GM23338 (cell line): ENCODE measurements around the gene TRIM67. TPM values are rescaled to one million over a fixed set of nuclear protein-coding genes. Genes with fewer than 3 reads are reported as not detected.

ENCODE experiments used
- ATAC-seq: fragments of 200-7000 bp; cut with Tn5 transposase; 3 replicates; pipeline ENCODE4 v1.9.1; 2020
- DNase-seq: peaks from one replicate; pipeline ENCODE4 v3.0.0-alpha.2; 2015; ENCODE audit warnings: low spot score
- H2AFZ ChIP-seq: fragments of 200-600 bp; sonication (generic); 2 replicates; pipeline ENCODE4 v1.8.0; 2016; ENCODE audit warnings: antibody characterized with exemption, mild to moderate bottlenecking, moderate library complexity
- H3F3A ChIP-seq: fragments of 200-600 bp; sonication (generic); replicated peaks from 2 replicates; pipeline ENCODE4 v1.8.0; 2017; ENCODE audit warnings: antibody characterized with exemption, mixed run types, low read depth
- H3K27ac ChIP-seq: fragments of 200-600 bp; sonication (generic); 2 replicates; pipeline ENCODE4 v1.6.1; 2016; ENCODE audit warnings: low read depth
- H3K27me3 ChIP-seq: fragments of 200-600 bp; sonication (generic); 2 replicates; pipeline ENCODE4 v1.8.0; 2016; ENCODE audit warnings: mild to moderate bottlenecking, mixed run types, moderate library complexity; ENCODE audit not compliant: insufficient read depth
- H3K36me3 ChIP-seq: fragments of 200-600 bp; sonication (generic); 2 replicates; pipeline ENCODE4 v1.8.0; 2016; ENCODE audit warnings: mild to moderate bottlenecking; ENCODE audit not compliant: insufficient read depth
- H3K4me1 ChIP-seq: fragments of 200-600 bp; sonication (generic); 2 replicates; pipeline ENCODE4 v1.8.0; 2016; ENCODE audit warnings: mild to moderate bottlenecking, moderate library complexity; ENCODE audit not compliant: insufficient read depth
- H3K4me2 ChIP-seq: fragments of 200-600 bp; sonication (generic); 2 replicates; pipeline ENCODE4 v1.7.1; 2017; ENCODE audit warnings: mixed run types
- H3K4me3 ChIP-seq: fragments of 200-600 bp; sonication (generic); 2 replicates; pipeline ENCODE4 v1.6.1; 2016; ENCODE audit warnings: mixed run types
- H3K79me2 ChIP-seq: fragments of 200-600 bp; sonication (generic); replicated peaks from 2 replicates; pipeline ENCODE4 v1.8.0; 2017; ENCODE audit warnings: mild to moderate bottlenecking; ENCODE audit not compliant: insufficient read depth
- H3K9me2 ChIP-seq: fragments of 200-600 bp; sonication (generic); 2 replicates; pipeline ENCODE4 v1.8.0; 2017; ENCODE audit not compliant: insufficient read depth
- H4K20me1 ChIP-seq: fragments of 200-600 bp; sonication (generic); replicated peaks from 2 replicates; pipeline ENCODE4 v1.8.0; 2017; ENCODE audit warnings: mild to moderate bottlenecking; ENCODE audit not compliant: insufficient read depth
- H3K27ac Mint-ChIP-seq: 2 replicates; pipeline ENCODE4 v1.8.0; 2020; ENCODE audit warnings: inconsistent platforms, mild to moderate bottlenecking, moderate library complexity, mixed read lengths
- H3K27me3 Mint-ChIP-seq: 3 replicates; pipeline ENCODE4 v1.8.0; 2022; ENCODE audit warnings: low read depth, mild to moderate bottlenecking, moderate library complexity, mixed read lengths, inconsistent platforms; ENCODE audit not compliant: insufficient read depth, poor library complexity
- H3K36me3 Mint-ChIP-seq: 3 replicates; pipeline ENCODE4 v1.8.0; 2021; ENCODE audit warnings: low read depth, mild to moderate bottlenecking, inconsistent platforms, moderate library complexity, mixed read lengths
- H3K4me1 Mint-ChIP-seq: 3 replicates; pipeline ENCODE4 v1.8.0; 2020; ENCODE audit warnings: mild to moderate bottlenecking, inconsistent platforms, mixed read lengths
- H3K4me3 Mint-ChIP-seq: 3 replicates; pipeline ENCODE4 v1.8.0; 2021; ENCODE audit warnings: moderate library complexity, mild to moderate bottlenecking, inconsistent platforms, mixed read lengths
- H3K9me3 Mint-ChIP-seq: 3 replicates; pipeline ENCODE4 v1.8.0; 2020; ENCODE audit warnings: moderate library complexity, mild to moderate bottlenecking, inconsistent platforms, mixed read lengths
- CREB1 ChIP-seq: fragments of 250-450 bp; sonication (Bioruptor Pico); IDR thresholded peaks from 2 replicates; pipeline ENCODE4 v1.5.0; 2020; ENCODE audit warnings: low read depth, mild to moderate bottlenecking, moderate library complexity
- CTCF ChIP-seq, 2 experiments: fragments of 200-600 bp in 1 of 2; sonication (generic) in 1 of 2; conservative IDR thresholded peaks; 2 replicates each; pipeline versions ENCODE4 v1.5.1 to v1.6.1; 2016 to 2017; ENCODE audit warnings: antibody characterized with exemption in 2 of 2, low read depth in 2 of 2, mild to moderate bottlenecking in 2 of 2, moderate library complexity in 1 of 2
- ETS1 ChIP-seq: IDR thresholded peaks from 2 replicates; pipeline ENCODE4 v1.6.1; 2016; ENCODE audit warnings: antibody characterized with exemption
- EZH2 ChIP-seq: fragments of 200-600 bp; sonication (generic); IDR thresholded peaks from one replicate; pipeline ENCODE4 v1.8.0; 2017; ENCODE audit warnings: antibody characterized with exemption, mild to moderate bottlenecking, low read depth; ENCODE audit not compliant: unreplicated experiment
- EZH2phosphoT487 ChIP-seq: fragments of 200-600 bp; sonication (generic); IDR thresholded peaks from one replicate; pipeline ENCODE4 v1.8.1; 2018; ENCODE audit warnings: antibody characterized with exemption; ENCODE audit not compliant: unreplicated experiment
- JUNB ChIP-seq: IDR thresholded peaks from one replicate; pipeline ENCODE4 v1.6.1; 2016; ENCODE audit warnings: antibody characterized with exemption; ENCODE audit not compliant: unreplicated experiment
- NANOG ChIP-seq: IDR thresholded peaks from 2 replicates; pipeline ENCODE4 v1.6.1; 2016; ENCODE audit warnings: antibody characterized with exemption, borderline replicate concordance
- POLR2AphosphoS5 ChIP-seq: IDR thresholded peaks from 2 replicates; pipeline ENCODE4 v1.6.1; 2016; ENCODE audit warnings: antibody characterized with exemption, low read depth
- REST ChIP-seq: IDR thresholded peaks from one replicate; pipeline ENCODE4 v1.6.1; 2018; ENCODE audit warnings: antibody characterized with exemption; ENCODE audit not compliant: unreplicated experiment
- STAT1 ChIP-seq: IDR thresholded peaks from one replicate; pipeline ENCODE4 v1.6.1; 2016; ENCODE audit warnings: antibody characterized with exemption; ENCODE audit not compliant: unreplicated experiment
- ZNF114 ChIP-seq: fragments of 250-450 bp; sonication (Bioruptor Pico); IDR thresholded peaks from 2 replicates; pipeline ENCODE4 v1.5.0; 2020; ENCODE audit warnings: mild to moderate bottlenecking, moderate library complexity
- ZNF331 ChIP-seq: fragments of 250-450 bp; sonication (Bioruptor Pico); IDR thresholded peaks from 2 replicates; pipeline ENCODE4 v1.5.0; 2020; ENCODE audit warnings: low read depth, mild to moderate bottlenecking, moderate library complexity
- ZNF462 ChIP-seq: fragments of 250-450 bp; sonication (Bioruptor Pico); IDR thresholded peaks from 2 replicates; pipeline ENCODE4 v1.5.0; 2020; ENCODE audit warnings: mild to moderate bottlenecking, moderate library complexity
- polyA plus RNA-seq: library from polyadenylated mRNA; unstranded; fragments of >200 nt; fragmentation: Nextera tagmentation; extraction: Ambion mirVana; gene quantifications from 2 replicates; pipeline ENCODE4 v1.2.1, GENCODE V29; 2016
- total RNA-seq: library from RNA; depleted of rRNA; stranded (reverse); fragments of >200 nt; shearing (Covaris generic); gene quantifications from 2 replicates; pipeline ENCODE4 v1.2.3, GENCODE V29; 2014

Gene TRIM67
- total and polyA plus RNA-seq, 2 experiments from 2014 or later = 0.03 TPM; not detected in 1

GRCh38 chr1:231260351-231260750 lies 98.5 kb downstream of the TRIM67 start:
- H3K4me1 Mint-ChIP-seq = no peaks in the 10 kb centered on the region
- H3K9me3 Mint-ChIP-seq = no peaks in the 10 kb centered on the region
- peaks cover 17% of the 10 kb centered on the region for H3K36me3 Mint-ChIP-seq

More at GRCh38 chr1:231260351-231260750, 98.5 kb downstream of the TRIM67 start:
- H3K9me2 ChIP-seq = no peaks in the 10 kb centered on the region
- H3K4me3 Mint-ChIP-seq = no peak overlapping the region
- DNase-seq = no peak
- no peaks in the 10 kb centered on the region for H3F3A ChIP-seq
- H3K27ac ChIP-seq = no peak overlapping the region
- no peak overlapping the region for H3K27ac Mint-ChIP-seq
- H2AFZ ChIP-seq = no peak overlapping the region
- peaks cover 4% of the 10 kb centered on the region for H4K20me1 ChIP-seq
- no peaks in the 10 kb centered on the region for H3K36me3 ChIP-seq
- no peak overlapping the region for H3K4me2 ChIP-seq
- no peaks in the 10 kb centered on the region for H3K79me2 ChIP-seq
- no peaks in the 10 kb centered on the region for H3K4me1 ChIP-seq
- H3K27me3 ChIP-seq = no peaks in the 10 kb centered on the region
- ATAC-seq = no peak
- no peak overlapping the region for H3K4me3 ChIP-seq
- TF ChIP-seq EZH2 (no peak), ZNF114 (CRISPR knock-in tag) (no peak), ETS1 (no peak), STAT1 (no peak), POLR2AphosphoS5 (no peak), ZNF462 (CRISPR knock-in tag) (no peak), NANOG (no peak), ZNF331 (CRISPR knock-in tag) (no peak), JUNB (no peak), EZH2phosphoT487 (no peak), REST (no peak), CTCF (conservative IDR thresholded peaks at IDR 0.05; ENCODE audit: low read depth in 2 of 2) (no peak), CREB1 (CRISPR knock-in tag) (no peak)
- no peaks in the 10 kb centered on the region for H3K27me3 Mint-ChIP-seq
